ENCODE data around the gene CDH16. TPM values are rescaled to one million over a fixed set of nuclear protein-coding genes. Genes with fewer than 3 reads are reported as not detected.

The CDH16 gene
- total RNA-seq, 6 donors from 2014 or later, result 0.40 to 1.8 (median 1.7) TPM; not detected in 3

- Histone ChIP-seq H3K27ac (no peak overlapping the region), H3K27me3 (no peaks in the 10 kb centered on the region), H3K4me1 (peaks cover 9 to 12% (median 11%) of the 10 kb centered on the region in 4 donors), H3K9me3 (no peaks in the 10 kb centered on the region), H3K36me3 (peaks cover 18 to 56% (median 46%) of the 10 kb centered on the region in 4 donors), H3K4me3 (no peak overlapping the region)
- TF ChIP-seq POLR2A (IDR thresholded peaks at IDR 0.05), result no peak
- TF ChIP-seq CTCF (IDR thresholded peaks at IDR 0.05), result no peak
- no peak for TF ChIP-seq POLR2AphosphoS5 (IDR thresholded peaks at IDR 0.05)
- TF ChIP-seq EP300 (IDR thresholded peaks at IDR 0.05), result no peak
- ATAC-seq (ENCODE audit: low FRiP score in 2 of 2) (no peak), DNase-seq (peak in 1 of 2 donors; percentile 51)
- WGBS, 2 donors, result 84 to 94% methylated on average over 3 to 15 of the region's 15 CpGs
Measured at GRCh38 chr16:66943426-66944053, 24.9 kb upstream of the CDH16 start.

- TF ChIP-seq POLR2AphosphoS5 (IDR thresholded peaks at IDR 0.05), result no peak
- TF ChIP-seq CTCF (IDR thresholded peaks at IDR 0.05), result no peak
- TF ChIP-seq POLR2A (IDR thresholded peaks at IDR 0.05), result no peak
- TF ChIP-seq EP300 (IDR thresholded peaks at IDR 0.05), result no peak
- Histone ChIP-seq H3K4me1 (peaks cover 7 to 11% (median 8%) of the 10 kb centered on the region in 4 donors), H3K27ac (no peak overlapping the region), H3K27me3 (no peaks in the 10 kb centered on the region), H3K9me3 (no peaks in the 10 kb centered on the region), H3K4me3 (no peak overlapping the region), H3K36me3 (peaks cover 18 to 62% (median 46%) of the 10 kb centered on the region in 4 donors)
- WGBS, 2 donors, result 65 to 94% methylated on average over 5 of the region's 5 CpGs
- no peak for DNase-seq
- no peak for ATAC-seq (ENCODE audit: low FRiP score in 2 of 2)
Measured at GRCh38 chr16:66942981-66943380, 24.3 kb upstream of the CDH16 start.

GRCh38 chr16:66940236-66940635 is 21.6 kb upstream of the CDH16 start:
- Histone ChIP-seq H3K27ac (no peak overlapping the region), H3K36me3 (peaks cover 18 to 68% (median 49%) of the 10 kb centered on the region in 4 donors)

GRCh38 chr16:66939366-66939765 is 20.7 kb upstream of the CDH16 start:
- H3K36me3 ChIP-seq, result peaks cover 18 to 68% (median 49%) of the 10 kb centered on the region in 4 donors
- no peaks in the 10 kb centered on the region for H3K27me3 ChIP-seq
- ATAC-seq (ENCODE audit: low FRiP score in 2 of 2) (no peak), DNase-seq (no peak)
- no peak overlapping the region for H3K4me3 ChIP-seq
- H3K27ac ChIP-seq, result no peak overlapping the region
- peaks cover 18 to 37% (median 24%) of the 10 kb centered on the region in 4 donors for H3K4me1 ChIP-seq
- TF ChIP-seq POLR2A (IDR thresholded peaks at IDR 0.05) (no peak), EP300 (IDR thresholded peaks at IDR 0.05) (no peak)
- H3K9me3 ChIP-seq, result no peaks in the 10 kb centered on the region

More at GRCh38 chr16:66940236-66940635, 21.6 kb upstream of the CDH16 start:
- Histone ChIP-seq H3K4me1 (peaks cover 15 to 34% (median 23%) of the 10 kb centered on the region in 4 donors), H3K9me3 (no peaks in the 10 kb centered on the region), H3K27me3 (no peaks in the 10 kb centered on the region), H3K4me3 (no peak overlapping the region)
- whole genome bisulfite sequencing, 2 donors, result 97% methylated on average over 15 to 16 of the region's 16 CpGs
- no peak for TF ChIP-seq CTCF (IDR thresholded peaks at IDR 0.05)
- ATAC-seq (ENCODE audit: low FRiP score in 2 of 2), result no peak
- peak in 1 of 2 donors; percentile 61 for DNase-seq

GRCh38 chr16:66937725-66938337 is 19.1 kb upstream of the CDH16 start:
- Histone ChIP-seq H3K36me3 (peaks cover 18 to 55% (median 39%) of the 10 kb centered on the region in 4 donors), H3K4me1 (peaks cover 27 to 46% (median 33%) of the 10 kb centered on the region in 4 donors), H3K4me3 (no peak overlapping the region), H3K9me3 (no peaks in the 10 kb centered on the region), H3K27me3 (no peaks in the 10 kb centered on the region), H3K27ac (peak overlapping the region in 1 of 4 donors; percentile 27)
- whole genome bisulfite sequencing, 2 donors, result 71% methylated on average over 2 to 10 of the region's 10 CpGs
- no peak for TF ChIP-seq POLR2AphosphoS5 (IDR thresholded peaks at IDR 0.05)
- TF ChIP-seq POLR2A (IDR thresholded peaks at IDR 0.05), result no peak
- TF ChIP-seq EP300 (IDR thresholded peaks at IDR 0.05), result no peak
- no peak for TF ChIP-seq CTCF (IDR thresholded peaks at IDR 0.05)
- DNase-seq (no peak), ATAC-seq (ENCODE audit: low FRiP score in 2 of 2) (no peak)
